H1 (cell line): Measurements from ENCODE around the gene ADAMTS9. TPM values are rescaled to one million over a fixed set of nuclear protein-coding genes. Genes with fewer than 3 reads are reported as not detected.

ENCODE experiments used
- CTCF ChIA-PET: fragments of 300-600 bp; sonication (Branson Sonifier 250); formaldehyde crosslinking; loops from one replicate; lab custom pipeline; 2021; ENCODE audit not compliant: partially characterized antibody; lab: Charles Lee
- POLR2A ChIA-PET: fragments of 300-600 bp; sonication (Branson Sonifier 250); formaldehyde crosslinking; loops from one replicate; lab custom pipeline; 2021; ENCODE audit warnings: inconsistent platforms; ENCODE audit not compliant: partially characterized antibody; lab: Charles Lee
- DNase-seq, 2 experiments: peaks; one replicate each; pipeline versions ENCODE4 v3.0.0 to v3.0.0-alpha.2; 2010 to 2022; ENCODE audit warnings: low spot score in 2 of 2, low read depth in 1 of 2, mixed read lengths in 1 of 2
- FAIRE-seq: peaks from 2 replicates; lab custom pipeline; 2011; peaks lifted over from hg19 to GRCh38; lab: Jason Lieb, UNC
- H2AFZ ChIP-seq: 2 replicates; pipeline ENCODE4 v1.8.1; 2012; ENCODE audit warnings: low read length, inconsistent platforms
- H2AK5ac ChIP-seq: 2 replicates; pipeline ENCODE4 v1.6.1; 2013; ENCODE audit warnings: low read depth, low read length
- H2BK120ac ChIP-seq: replicated peaks from 2 replicates; pipeline ENCODE3; 2013; ENCODE audit warnings: low read depth, low read length, inconsistent platforms
- H2BK12ac ChIP-seq: 2 replicates; pipeline ENCODE4 v1.6.1; 2013; ENCODE audit warnings: low read depth, low read length
- H2BK15ac ChIP-seq: 2 replicates; pipeline ENCODE4 v1.6.1; 2013; ENCODE audit warnings: low read length
- H2BK20ac ChIP-seq: 2 replicates; pipeline ENCODE4 v1.6.1; 2013; ENCODE audit warnings: low read length
- H2BK5ac ChIP-seq: 2 replicates; pipeline ENCODE4 v1.6.1; 2013; ENCODE audit warnings: low read depth, low read length
- H3K14ac ChIP-seq: 2 replicates; pipeline ENCODE4 v1.6.1; 2013; ENCODE audit warnings: inconsistent platforms; ENCODE audit not compliant: insufficient read length
- H3K18ac ChIP-seq: 2 replicates; pipeline ENCODE4 v1.6.1; 2013; ENCODE audit warnings: low read length; ENCODE audit errors: extremely low read depth
- H3K23ac ChIP-seq: 2 replicates; pipeline ENCODE4 v1.6.1; 2013; ENCODE audit warnings: inconsistent platforms; ENCODE audit not compliant: insufficient read length
- H3K23me2 ChIP-seq: 2 replicates; pipeline ENCODE4 v1.6.1; 2013; ENCODE audit warnings: low read depth, low read length
- H3K27ac ChIP-seq: 2 replicates; pipeline ENCODE4 v1.6.1; 2011; ENCODE audit warnings: low read depth, low read length, inconsistent platforms
- H3K27me3 ChIP-seq, 4 experiments: replicated peaks in 1 of 4; 1 replicate in 1 of 4; 2 replicates in 3 of 4; pipeline versions ENCODE4 v1.6.1 to v1.8.1; 2011 to 2013; ENCODE audit warnings: low read length in 3 of 4, mild to moderate bottlenecking in 3 of 4, inconsistent platforms in 2 of 4, mixed read lengths in 2 of 4, moderate library complexity in 1 of 4; ENCODE audit not compliant: control insufficient read depth in 3 of 4, insufficient read depth in 3 of 4; ENCODE audit errors: extremely low read depth in 1 of 4
- H3K36me3 ChIP-seq, 4 experiments: 2 replicates each; pipeline versions ENCODE4 v1.6.1 to v1.8.1; 2011 to 2013; ENCODE audit warnings: mild to moderate bottlenecking in 4 of 4, low read length in 3 of 4, moderate library complexity in 2 of 4, control low read depth in 1 of 4, inconsistent platforms in 1 of 4; ENCODE audit not compliant: insufficient read depth in 4 of 4, control insufficient read depth in 2 of 4
- H3K4ac ChIP-seq: replicated peaks from 2 replicates; pipeline ENCODE3; 2013; ENCODE audit warnings: low read length, low read depth, mixed read lengths, inconsistent platforms; ENCODE audit not compliant: insufficient read length
- H3K4me1 ChIP-seq, 4 experiments: replicated peaks in 1 of 4; 1 replicate in 1 of 4; 2 replicates in 3 of 4; pipeline versions ENCODE4 v1.6.1 to v1.8.1; 2011 to 2013; ENCODE audit warnings: low read length in 3 of 4, inconsistent platforms in 2 of 4, mixed read lengths in 1 of 4; ENCODE audit not compliant: insufficient read depth in 4 of 4, control insufficient read depth in 3 of 4
- H3K4me2 ChIP-seq, 2 experiments: 2 replicates each; pipeline versions ENCODE4 v1.6.1 to v1.8.1; 2011 to 2013; ENCODE audit warnings: low read depth in 2 of 2, low read length in 2 of 2, control low read depth in 1 of 2, inconsistent platforms in 1 of 2, mild to moderate bottlenecking in 1 of 2; ENCODE audit not compliant: insufficient read depth in 1 of 2
- H3K4me3 ChIP-seq, 4 experiments: fragments of 200-600, 300-600 bp in 1 of 4; sonication (generic), shearing (Covaris generic), sonication (Bioruptor Twin) in 1 of 4; 2 replicates each; pipeline versions ENCODE4 v1.5.1 to v1.8.1; 2011 to 2016; ENCODE audit warnings: low read length in 4 of 4, low read depth in 3 of 4, control low read depth in 2 of 4, inconsistent platforms in 2 of 4, mild to moderate bottlenecking in 2 of 4, mixed read lengths in 1 of 4, moderate library complexity in 1 of 4; ENCODE audit not compliant: insufficient read depth in 2 of 4; ENCODE audit errors: extremely low read depth in 1 of 4
- H3K56ac ChIP-seq: replicated peaks from 2 replicates; pipeline ENCODE3; 2013; ENCODE audit warnings: low read depth, mild to moderate bottlenecking, mixed read lengths, low read length, inconsistent platforms; ENCODE audit not compliant: insufficient read length
- H3K79me1 ChIP-seq: 2 replicates; pipeline ENCODE4 v1.6.1; 2013; ENCODE audit warnings: low read depth, low read length, control low read depth
- H3K79me2 ChIP-seq, 2 experiments: 2 replicates each; pipeline versions ENCODE4 v1.6.1 to v1.8.1; 2012 to 2013; ENCODE audit warnings: low read length in 2 of 2, mild to moderate bottlenecking in 2 of 2, inconsistent platforms in 1 of 2; ENCODE audit not compliant: insufficient read depth in 2 of 2, control insufficient read depth in 1 of 2
- H3K9ac ChIP-seq, 4 experiments: replicated peaks in 1 of 4; 1 replicate in 1 of 4; 2 replicates in 3 of 4; pipeline versions ENCODE4 v1.6.1 to v1.8.1; 2011 to 2013; ENCODE audit warnings: low read depth in 3 of 4, low read length in 3 of 4, control low read depth in 2 of 4, mild to moderate bottlenecking in 2 of 4, moderate library complexity in 2 of 4, inconsistent platforms in 1 of 4; ENCODE audit errors: extremely low read depth in 1 of 4
- H3K9me3 ChIP-seq, 2 experiments: 2 replicates each; pipeline versions ENCODE4 v1.6.1 to v1.8.1; 2012 to 2013; ENCODE audit warnings: mild to moderate bottlenecking in 2 of 2, moderate library complexity in 2 of 2, control low read depth in 1 of 2, inconsistent platforms in 1 of 2, low read depth in 1 of 2, low read length in 1 of 2, mixed read lengths in 1 of 2; ENCODE audit not compliant: insufficient read depth in 2 of 2
- H4K20me1 ChIP-seq, 2 experiments: replicated peaks in 1 of 2; 2 replicates each; pipeline versions ENCODE3 to v1.8.1; 2011 to 2013; ENCODE audit warnings: inconsistent platforms in 2 of 2, low read length in 2 of 2, mild to moderate bottlenecking in 1 of 2; ENCODE audit not compliant: insufficient read depth in 2 of 2, control insufficient read depth in 1 of 2
- H4K5ac ChIP-seq: 2 replicates; pipeline ENCODE4 v1.6.1; 2013; ENCODE audit warnings: low read length, low read depth, mixed read lengths, inconsistent platforms; ENCODE audit not compliant: insufficient read length
- H4K8ac ChIP-seq: 2 replicates; pipeline ENCODE4 v1.8.0; 2013; ENCODE audit warnings: mild to moderate bottlenecking, moderate library complexity, low read length, inconsistent platforms; ENCODE audit not compliant: insufficient read depth; ENCODE audit errors: extremely low read depth
- H4K91ac ChIP-seq: replicated peaks from 2 replicates; pipeline ENCODE3; 2013; ENCODE audit warnings: low read length, mixed read lengths, inconsistent platforms; ENCODE audit not compliant: insufficient read length
- CEBPB ChIP-seq: IDR thresholded peaks from 2 replicates; pipeline ENCODE4 v1.6.1; 2012; ENCODE audit warnings: low read depth, low read length
- KDM4A ChIP-seq: IDR thresholded peaks from one replicate; pipeline ENCODE4 v1.7.1; 2012; ENCODE audit warnings: low read depth, mild to moderate bottlenecking, moderate library complexity, low read length, inconsistent platforms; ENCODE audit not compliant: severe bottlenecking
- WGBS, 2 experiments: shearing (Covaris generic) in 1 of 2; methylation state at CpG; one replicate each; pipeline versions ENCODE4 v1.1.6 to v1.1.7; 2013 to 2015; ENCODE audit warnings: low lambda C conversion rate in 2 of 2, mixed read lengths in 2 of 2, inconsistent platforms in 1 of 2, low coverage in 1 of 2, missing lambda C conversion rate in 1 of 2; ENCODE audit not compliant: insufficient replicate concordance in 2 of 2, insufficient coverage in 1 of 2, insufficient read length in 1 of 2; ENCODE audit errors: extremely low coverage in 1 of 2, missing lambda C conversion rate in 1 of 2; 5-methylcytosine and 5-hydroxymethylcytosine counted together
- polyA plus RNA-seq, 7 experiments: library from polyadenylated mRNA; depleted of rRNA in 3 of 7; stranded (reverse) in 5 of 7; unstranded in 2 of 7; fragments of >200 nt in 5 of 7; fragments of 200-250 nt in 2 of 7; gene quantifications; 1 replicate in 5 of 7; 2 replicates in 1 of 7; 4 replicates in 1 of 7; pipeline versions ENCODE4 v1.2.1 to v1.2.3, GENCODE V29; 2011 to 2013; ENCODE audit warnings: missing spikeins in 2 of 7, mixed read lengths in 2 of 7
- total RNA-seq: library from RNA; stranded (reverse); fragmentation: NEBNext Ultra II Directional; extraction: Animal tissue kit (Norgen Biotek cat#: 25700); gene quantifications from 2 replicates; pipeline ENCODE4 v1.2.1, GENCODE V29; 2021

The ADAMTS9 gene
- total and polyA plus RNA-seq, 2 of the 8 experiments (the other 6 are each of a cell fraction or from before 2014, with no cell fraction given): 0.20 to 0.41 TPM

- peaks cover 12 to 28% (median 23%) of the 10 kb centered on the region in 4 experiments; a peak in 5 of 7 replicates for H3K4me1 ChIP-seq
- H3K79me1 ChIP-seq: no peaks in the 10 kb centered on the region
- peaks cover 0 to 2% of the 10 kb centered on the region in 2 experiments for H4K20me1 ChIP-seq
- no peak overlapping the region for H3K23ac ChIP-seq
- H3K9ac ChIP-seq: no peak overlapping the region
- H3K14ac ChIP-seq: no peak overlapping the region
- no peak overlapping the region for H2AFZ ChIP-seq
- no peaks in the 10 kb centered on the region for H3K9me3 ChIP-seq
- no peak overlapping the region for H4K5ac ChIP-seq
- TF ChIP-seq CEBPB (0 out of 2 replicates have a peak, but pooled peaks have one; percentile 57), KDM4A (no peak)
- peak overlapping the region; percentile 22; the same call in 1 of the 2 replicates for H3K18ac ChIP-seq
- peak; percentile 81 for FAIRE-seq
- no peak overlapping the region for H2BK5ac ChIP-seq
- no peak for DNase-seq
- no peaks in the 10 kb centered on the region for H3K23me2 ChIP-seq
- H3K27me3 ChIP-seq: peaks cover 18 to 40% (median 30%) of the 10 kb centered on the region in 4 experiments
- H2BK120ac ChIP-seq: peak overlapping the region; percentile 3
- no peak overlapping the region; the same call in 1 of the 2 replicates for H2AK5ac ChIP-seq
- H3K4me2 ChIP-seq: peak overlapping the region; percentile 59 to 85
- H3K79me2 ChIP-seq: no peaks in the 10 kb centered on the region
- no peaks in the 10 kb centered on the region for H3K36me3 ChIP-seq
- H3K4ac ChIP-seq: no peak overlapping the region
- 24% methylated on average over 2 of the region's 2 CpGs; no CpG with 5 or more reads in 1 of the 2 experiments for WGBS, 2 experiments
- ChIA-PET CTCF (interaction anchor here (0.8 to 1.3 kb wide), 3 partner anchors 9 to 145 kb away, joined by 3 to 4 read pairs (median 3); no protein-coding TSS in a partner anchor), POLR2A (no interaction called here)
- H4K8ac ChIP-seq: no peak overlapping the region
- H2BK20ac ChIP-seq: no peak overlapping the region
- H3K56ac ChIP-seq: no peak overlapping the region
- no peak overlapping the region for H3K27ac ChIP-seq
- H2BK12ac ChIP-seq: no peak overlapping the region
- H2BK15ac ChIP-seq: no peak overlapping the region
- H3K4me3 ChIP-seq: peak overlapping the region in 2 of 4 experiments; percentile 20 to 43; a peak in 4 of 8 replicates
- H4K91ac ChIP-seq: no peak overlapping the region
These were observed 9.7 kb downstream of the ADAMTS9 start for GRCh38 chr3:64677961-64678716.
